Measurements from ENCODE around the gene MRPL57. TPM values are rescaled to one million over a fixed set of nuclear protein-coding genes. Genes with fewer than 3 reads are reported as not detected.

MRPL57 gene
- total RNA-seq, 2 experiments from 2014 or later = 19.1 to 20.2 TPM

Other genes starting within 250 kb of the MRPL57 start
- 1 to 10 TPM; 2.3 to 2.4 TPM for gene LATS2, start 115.1 kb upstream of the MRPL57 start, total RNA-seq
- 100 to 1,000 TPM; 190 to 204 TPM for gene SAP18, start 36.5 kb upstream of the MRPL57 start, total RNA-seq
- 10 to 100 TPM; 26.1 to 30.9 TPM for gene SKA3, start 106 bp upstream of the MRPL57 start, total RNA-seq

Measured in activated naive CD8-positive, alpha-beta T cell treated with anti-CD3 and anti-CD28 coated beads, Interleukin-2, amount 10 ng/mL, durations not matched to agents 7 days and 5 days (primary cell).